GM18507 (cell line): ENCODE measurements around the gene ZNF587.
"Not testable (repeated sequence)": the region's sequence is repeated elsewhere in the genome, so short reads cannot be mapped to it uniquely, and the experiment has no call there.

ENCODE experiments used
- DNase-seq: peaks from one replicate; pipeline ENCODE4 v3.0.0; 2011; ENCODE audit warnings: low read depth; ENCODE audit not compliant: insufficient read length; ENCODE audit errors: extremely low spot score
- FAIRE-seq: peaks from 2 replicates; lab custom pipeline; 2011; peaks lifted over from hg19 to GRCh38; lab: Jason Lieb, UNC

Gene ZNF587

GRCh38 chr19:57820599-57820998, 29.1 kb upstream of the ZNF587 start:
- DNase-seq (no peak), FAIRE-seq (no peak)

GRCh38 chr19:57821095-57821494, 28.6 kb upstream of the ZNF587 start:
- not testable (repeated sequence) for FAIRE-seq

GRCh38 chr19:57821501-57821900, 28.2 kb upstream of the ZNF587 start:
- not testable (repeated sequence) for DNase-seq, FAIRE-seq

More at GRCh38 chr19:57821095-57821494, 28.6 kb upstream of the ZNF587 start:
- not testable (repeated sequence) for DNase-seq

- DNase-seq, FAIRE-seq: not testable (repeated sequence)
Measured at GRCh38 chr19:57823155-57823554, 26.5 kb upstream of the ZNF587 start.

- FAIRE-seq, DNase-seq: not testable (repeated sequence)
Measured at GRCh38 chr19:57823608-57824007, 26.1 kb upstream of the ZNF587 start.

- DNase-seq: no peak
- FAIRE-seq: no peak
Measured at GRCh38 chr19:57825511-57825910, 24.1 kb upstream of the ZNF587 start.

GRCh38 chr19:57829316-57829715, 20.3 kb upstream of the ZNF587 start:
- FAIRE-seq (no peak), DNase-seq (no peak)

- no peak for DNase-seq
- no peak for FAIRE-seq
Measured at GRCh38 chr19:57830071-57830602, 19.5 kb upstream of the ZNF587 start, which contains the start of gene ZNF587B. ZNF587B (plus strand) TSS chr19:57830299; CDS start chr19:57830529, 230 bp downstream.

- not testable (repeated sequence) for DNase-seq, FAIRE-seq
Measured at GRCh38 chr19:57836991-57837390, 12.7 kb upstream of the ZNF587 start.

- not testable (repeated sequence) for FAIRE-seq, DNase-seq
Measured at GRCh38 chr19:57838622-57839191, 11.0 kb upstream of the ZNF587 start.

GRCh38 chr19:57841122-57841763, 8.4 kb upstream of the ZNF587 start:
- no peak for DNase-seq
- FAIRE-seq: no peak

GRCh38 chr19:57847164-57847563, 2.5 kb upstream of the ZNF587 start:
- not testable (repeated sequence) for FAIRE-seq, DNase-seq

- DNase-seq, FAIRE-seq: not testable (repeated sequence)
Measured at GRCh38 chr19:57849162-57849665, 445 bp upstream of the ZNF587 start.

- DNase-seq: no peak
- FAIRE-seq: no peak
Measured at GRCh38 chr19:57850553-57851017, 926 bp downstream of the ZNF587 start.

- not testable (repeated sequence) for FAIRE-seq, DNase-seq
Measured at GRCh38 chr19:57851812-57852603, 2.3 kb downstream of the ZNF587 start.

- FAIRE-seq, DNase-seq: not testable (repeated sequence)
Measured at GRCh38 chr19:57854117-57854516, 4.5 kb downstream of the ZNF587 start.

GRCh38 chr19:57862351-57862750, 12.7 kb downstream of the ZNF587 start:
- DNase-seq, FAIRE-seq: not testable (repeated sequence)

GRCh38 chr19:57867868-57868492, 18.3 kb downstream of the ZNF587 start:
- DNase-seq: no peak
- FAIRE-seq: no peak

GRCh38 chr19:57869655-57870054, 20.0 kb downstream of the ZNF587 start:
- not testable (repeated sequence) for DNase-seq, FAIRE-seq
